ENCODE measurements around the gene POLD3. TPM values are rescaled to one million over a fixed set of nuclear protein-coding genes. Genes with fewer than 3 reads are reported as not detected.
"Not testable (repeated sequence)": the region's sequence is repeated elsewhere in the genome, so short reads cannot be mapped to it uniquely, and the experiment has no call there.

POLD3 gene
- total RNA-seq, 2 donors from 2014 or later: 46.0 to 54.3 TPM

DNA sequence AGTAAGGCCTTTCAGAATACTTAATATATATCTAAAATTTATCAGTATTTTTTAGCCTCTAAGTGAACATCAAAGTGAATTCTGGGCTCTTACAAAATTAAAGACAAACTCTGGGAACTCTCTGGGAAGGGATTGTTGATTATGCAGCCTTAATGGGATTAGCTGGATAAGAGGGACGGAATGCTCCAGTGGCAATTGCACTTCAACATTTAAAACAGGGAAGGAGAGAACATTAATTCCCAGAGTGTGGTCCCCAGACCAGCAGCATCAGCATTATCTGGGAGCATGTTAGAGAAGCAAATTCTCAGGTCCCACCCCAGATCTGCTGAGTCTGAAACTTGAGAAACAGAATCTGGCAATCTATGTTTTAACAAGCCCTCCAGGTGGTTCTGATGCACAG lies 46.5 kb downstream of the POLD3 start:
- Mint-ChIP-seq H3K36me3 (ENCODE audit: low read depth) (peaks cover 99% of the 10 kb centered on the region), H3K4me1 (no peaks in the 10 kb centered on the region), H3K9me3 (no peaks in the 10 kb centered on the region), H3K27me3 (no peaks in the 10 kb centered on the region), H3K4me3 (no peak overlapping the region), H3K27ac (no peak overlapping the region)
- ATAC-seq (replicated peaks): no peak

DNA sequence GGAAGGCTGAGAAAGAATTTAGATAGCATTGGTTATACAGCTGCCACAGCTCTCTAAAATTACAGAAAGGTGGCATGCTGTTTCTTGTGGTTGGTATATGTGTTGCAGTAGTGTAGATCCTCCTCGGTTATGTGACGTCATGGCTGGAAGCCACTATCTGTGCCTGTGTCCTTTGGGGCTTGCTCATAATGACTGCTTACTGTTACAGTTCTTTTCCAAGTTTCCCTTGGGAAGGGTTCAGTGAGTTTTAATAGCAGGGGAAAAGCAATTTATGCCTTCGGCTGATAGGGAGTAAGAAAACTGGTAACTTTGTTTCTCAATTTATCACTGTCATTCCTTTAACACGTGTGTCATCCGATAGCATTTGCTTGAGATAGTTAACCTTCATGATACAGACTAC lies 47.2 kb downstream of the POLD3 start:
- Mint-ChIP-seq H3K36me3 (ENCODE audit: low read depth) (peaks cover 97% of the 10 kb centered on the region), H3K27ac (no peak overlapping the region), H3K9me3 (no peaks in the 10 kb centered on the region), H3K27me3 (no peaks in the 10 kb centered on the region), H3K4me1 (no peaks in the 10 kb centered on the region), H3K4me3 (no peak overlapping the region)
- ATAC-seq (replicated peaks): no peak

DNA sequence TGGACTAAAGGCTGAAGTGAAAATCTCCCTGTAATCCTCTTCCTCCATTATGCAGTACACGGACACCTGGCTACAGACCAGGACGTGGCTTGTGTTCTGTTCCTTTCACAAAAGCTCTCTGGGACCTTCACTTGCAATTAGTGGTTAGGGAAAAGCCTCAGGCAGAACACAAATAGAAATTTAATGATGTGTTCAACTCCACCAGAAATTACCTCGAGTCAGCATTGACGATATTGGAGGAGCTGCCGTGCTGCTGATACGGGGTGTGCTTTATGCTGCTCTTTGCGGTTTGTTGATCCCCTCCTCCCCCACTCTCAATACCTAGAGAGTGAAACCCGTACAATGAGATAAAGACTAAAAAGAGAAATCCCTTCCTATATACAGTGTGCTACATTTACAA lies 48.9 kb downstream of the POLD3 start:
- peaks cover 90% of the 10 kb centered on the region for H3K36me3 Mint-ChIP-seq (ENCODE audit: low read depth)
- no peak overlapping the region for H3K27ac Mint-ChIP-seq
- no peak for ATAC-seq (replicated peaks)
- no peak overlapping the region for H3K4me3 Mint-ChIP-seq
- H3K9me3 Mint-ChIP-seq: no peaks in the 10 kb centered on the region
- no peaks in the 10 kb centered on the region for H3K4me1 Mint-ChIP-seq
- H3K27me3 Mint-ChIP-seq: no peaks in the 10 kb centered on the region

DNA sequence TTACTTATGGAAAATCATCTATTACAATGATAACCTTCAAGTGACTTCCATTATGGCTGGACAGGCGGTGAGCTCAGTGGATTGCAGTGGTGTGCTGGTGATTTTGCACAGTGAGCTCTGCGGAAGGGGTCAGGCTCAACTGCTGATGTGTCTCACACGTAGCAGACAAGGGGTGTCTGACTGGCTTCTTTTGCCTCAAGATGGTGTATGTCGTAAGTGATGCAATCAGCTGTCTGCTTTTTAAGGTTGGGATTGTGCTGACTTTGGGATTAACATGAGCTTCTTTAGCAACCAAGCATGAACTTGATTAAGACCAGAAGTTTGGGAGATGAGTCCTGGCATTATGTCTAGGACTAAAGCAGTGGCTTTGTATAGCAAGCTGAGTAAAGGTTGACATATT lies 49.5 kb downstream of the POLD3 start:
- ATAC-seq (replicated peaks): no peak
- H3K4me3 Mint-ChIP-seq: no peak overlapping the region
- peaks cover 84% of the 10 kb centered on the region for H3K36me3 Mint-ChIP-seq (ENCODE audit: low read depth)
- no peak overlapping the region for H3K27ac Mint-ChIP-seq
- H3K9me3 Mint-ChIP-seq: no peaks in the 10 kb centered on the region
- no peaks in the 10 kb centered on the region for H3K4me1 Mint-ChIP-seq
- no peaks in the 10 kb centered on the region for H3K27me3 Mint-ChIP-seq

DNA sequence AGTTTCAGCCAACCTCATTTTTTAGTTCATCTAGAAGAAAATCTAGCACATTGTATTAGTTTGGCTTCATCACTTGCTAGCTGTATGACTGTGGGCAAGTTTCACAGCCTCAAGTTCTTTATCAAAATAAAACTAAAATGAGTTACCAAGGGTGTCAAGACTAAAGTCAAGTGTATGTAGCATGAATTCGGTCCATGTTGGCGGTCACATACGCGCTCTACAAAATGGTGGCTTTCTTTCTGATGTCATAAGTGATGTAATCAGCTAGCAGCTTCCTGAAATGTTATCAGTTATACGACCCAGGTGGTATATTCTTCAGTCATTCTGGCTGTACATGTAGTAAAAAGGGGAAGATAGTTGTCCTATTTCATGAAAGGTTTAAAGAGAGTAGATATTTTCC lies 50.5 kb downstream of the POLD3 start:
- Mint-ChIP-seq H3K36me3 (ENCODE audit: low read depth) (peaks cover 80% of the 10 kb centered on the region), H3K4me1 (no peaks in the 10 kb centered on the region), H3K4me3 (no peak overlapping the region), H3K27me3 (no peaks in the 10 kb centered on the region), H3K27ac (no peak overlapping the region), H3K9me3 (no peaks in the 10 kb centered on the region)
- no peak for ATAC-seq (replicated peaks)

DNA sequence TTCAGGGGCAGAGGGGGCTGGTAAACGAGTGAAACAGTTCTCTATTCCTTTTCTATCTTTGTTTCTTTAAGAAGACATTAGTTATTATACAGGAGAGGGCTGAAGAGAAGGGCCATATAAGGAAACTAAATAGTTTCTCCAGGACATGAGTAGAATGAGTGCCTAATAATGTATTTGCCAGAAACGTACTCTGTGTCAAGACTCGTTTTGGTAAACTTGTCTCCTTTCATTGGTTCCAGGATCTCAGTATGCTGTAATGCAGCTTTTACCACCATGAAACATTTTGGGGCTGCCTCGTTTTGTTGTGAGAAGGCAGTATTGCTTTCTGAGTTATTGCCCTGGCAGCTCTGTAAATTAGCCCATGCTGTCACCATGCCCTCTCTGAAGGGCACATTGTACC lies 51.7 kb downstream of the POLD3 start:
- Mint-ChIP-seq H3K4me1 (no peaks in the 10 kb centered on the region), H3K27ac (no peak overlapping the region), H3K36me3 (ENCODE audit: low read depth) (peaks cover 74% of the 10 kb centered on the region), H3K9me3 (no peaks in the 10 kb centered on the region), H3K4me3 (no peak overlapping the region), H3K27me3 (no peaks in the 10 kb centered on the region)
- no peak for ATAC-seq (replicated peaks)

DNA sequence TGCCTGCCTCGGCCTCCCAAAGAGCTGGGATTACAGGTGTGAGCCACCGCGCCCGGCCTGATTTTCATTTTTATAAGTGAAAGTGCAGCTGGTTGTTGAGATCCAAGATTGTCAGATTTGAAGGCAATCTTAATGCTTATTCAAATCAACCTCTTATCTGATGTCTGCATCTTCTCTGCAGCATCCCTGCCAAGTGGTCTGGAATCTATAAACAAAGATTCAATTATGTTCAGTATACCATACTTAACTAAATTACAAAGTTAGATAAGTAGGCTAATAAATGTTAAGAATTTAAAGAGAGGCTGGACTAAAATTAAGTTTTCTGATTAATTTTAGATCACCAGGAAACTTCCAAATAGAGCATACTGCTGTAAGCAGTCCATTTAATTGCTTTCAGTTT lies 53.8 kb downstream of the POLD3 start:
- no peak for ATAC-seq (replicated peaks)
- Mint-ChIP-seq H3K9me3 (no peaks in the 10 kb centered on the region), H3K36me3 (ENCODE audit: low read depth) (peaks cover 73% of the 10 kb centered on the region), H3K4me1 (no peaks in the 10 kb centered on the region), H3K27ac (no peak overlapping the region), H3K27me3 (no peaks in the 10 kb centered on the region), H3K4me3 (no peak overlapping the region)

DNA sequence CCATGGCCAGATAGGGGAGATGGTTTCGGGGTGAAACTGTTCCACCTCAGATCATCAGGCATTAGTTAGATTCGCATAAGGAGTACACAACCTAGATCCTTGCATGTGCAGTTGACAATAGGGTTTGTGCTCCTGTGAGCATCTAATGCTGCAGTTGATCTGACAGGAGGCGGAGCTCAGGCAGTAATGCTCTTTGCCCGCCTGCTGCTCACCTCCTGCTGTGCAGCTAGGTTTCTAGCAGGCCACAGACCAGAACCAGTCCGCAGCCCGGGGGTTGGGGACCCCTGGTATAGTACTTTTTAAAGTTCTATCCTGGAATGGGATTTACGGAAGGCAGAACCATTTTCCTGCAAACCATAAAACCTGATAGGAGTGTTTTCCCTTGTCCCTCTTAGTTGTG lies 54.6 kb downstream of the POLD3 start:
- ATAC-seq (replicated peaks): no peak
- no peaks in the 10 kb centered on the region for H3K27me3 Mint-ChIP-seq
- no peaks in the 10 kb centered on the region for H3K9me3 Mint-ChIP-seq
- H3K4me3 Mint-ChIP-seq: no peak overlapping the region
- H3K36me3 Mint-ChIP-seq (ENCODE audit: low read depth): peaks cover 72% of the 10 kb centered on the region
- H3K27ac Mint-ChIP-seq: no peak overlapping the region
- no peaks in the 10 kb centered on the region for H3K4me1 Mint-ChIP-seq

DNA sequence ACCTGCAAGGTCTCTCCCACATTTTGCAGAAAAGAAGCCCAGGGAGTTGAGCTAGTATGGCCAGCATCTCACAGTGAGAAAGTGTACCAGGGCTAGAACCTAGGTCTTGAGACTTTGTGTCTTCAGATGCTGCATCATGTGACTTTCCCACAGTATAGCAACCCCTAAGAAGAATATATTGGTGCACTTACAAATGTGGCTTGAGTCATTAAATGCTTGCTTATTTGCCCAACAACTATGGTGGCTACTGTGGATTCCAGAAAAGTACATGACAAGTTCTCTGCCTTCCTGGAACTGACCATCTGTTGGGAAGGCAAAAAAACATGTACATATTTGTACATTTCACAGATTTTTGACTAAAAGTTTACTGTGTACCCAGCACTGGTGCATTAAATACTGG lies 55.0 kb downstream of the POLD3 start:
- H3K4me1 Mint-ChIP-seq: no peaks in the 10 kb centered on the region
- H3K9me3 Mint-ChIP-seq: no peaks in the 10 kb centered on the region
- ATAC-seq (replicated peaks): no peak

DNA sequence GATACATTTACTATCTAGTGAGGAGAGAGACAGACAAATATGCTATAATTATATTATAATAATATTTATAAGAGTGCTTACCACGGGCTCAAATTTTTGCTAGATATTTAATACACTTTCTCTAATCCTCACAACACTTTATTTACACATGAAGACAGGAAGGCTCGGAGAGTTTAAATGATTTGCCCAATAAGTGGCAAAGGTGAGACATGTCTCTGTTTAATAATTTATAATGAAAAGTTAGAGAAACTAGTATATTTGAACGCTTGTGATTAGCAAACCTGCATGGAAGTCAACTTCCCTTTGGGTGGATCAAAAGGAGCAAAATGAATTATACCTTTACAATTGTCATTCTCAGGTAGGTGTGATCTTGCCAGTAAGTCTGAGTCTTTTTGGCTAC lies 55.4 kb downstream of the POLD3 start:
- Mint-ChIP-seq H3K27me3 (no peaks in the 10 kb centered on the region), H3K36me3 (ENCODE audit: low read depth) (peaks cover 63% of the 10 kb centered on the region), H3K9me3 (no peaks in the 10 kb centered on the region), H3K27ac (no peak overlapping the region), H3K4me1 (no peaks in the 10 kb centered on the region), H3K4me3 (no peak overlapping the region)
- ATAC-seq (replicated peaks): no peak

More for the DNA sequence above, 55.0 kb downstream of the POLD3 start:
- Mint-ChIP-seq H3K36me3 (ENCODE audit: low read depth) (peaks cover 67% of the 10 kb centered on the region), H3K27me3 (no peaks in the 10 kb centered on the region), H3K27ac (no peak overlapping the region), H3K4me3 (no peak overlapping the region)

DNA sequence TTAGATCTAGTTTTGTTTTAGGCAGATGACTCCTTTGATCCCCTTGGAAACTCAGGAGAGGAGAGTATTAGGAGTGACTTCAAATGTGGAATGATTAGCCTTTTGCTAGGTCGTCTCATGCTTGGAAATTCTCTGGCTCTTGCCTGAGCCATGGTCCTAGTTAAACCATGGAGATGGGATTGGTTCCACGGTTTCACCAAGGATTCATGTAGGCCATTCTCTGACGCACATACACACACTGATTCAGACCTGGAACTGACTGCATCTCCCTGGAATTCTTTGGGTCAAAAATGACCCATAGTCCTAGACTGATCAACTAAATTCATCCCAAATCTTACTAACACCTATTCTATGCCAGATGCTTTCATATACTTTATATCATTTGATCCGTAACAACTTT lies 56.5 kb downstream of the POLD3 start:
- ATAC-seq (replicated peaks): no peak
- Mint-ChIP-seq H3K27ac (no peak overlapping the region), H3K9me3 (no peaks in the 10 kb centered on the region), H3K36me3 (ENCODE audit: low read depth) (peaks cover 55% of the 10 kb centered on the region), H3K27me3 (no peaks in the 10 kb centered on the region), H3K4me3 (no peak overlapping the region), H3K4me1 (no peaks in the 10 kb centered on the region)

DNA sequence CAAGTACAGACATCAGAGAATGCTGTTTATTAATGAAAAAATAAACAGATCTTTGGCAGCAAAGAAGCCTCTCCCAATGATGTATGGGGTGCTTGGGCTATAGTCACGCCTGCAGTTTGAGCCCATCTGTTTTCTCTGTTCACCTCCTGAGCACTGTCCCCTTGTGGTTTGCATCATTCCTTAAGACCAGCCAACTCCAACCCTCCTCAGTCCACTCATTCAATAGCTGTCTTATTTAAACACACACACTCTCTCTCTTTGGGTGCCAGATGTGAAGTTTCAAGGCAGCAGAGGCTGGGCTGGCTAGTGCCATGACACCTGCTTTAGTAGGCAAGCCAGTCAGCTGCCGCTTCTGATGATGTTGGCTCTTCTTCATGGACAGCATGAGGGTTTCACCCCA lies 58.1 kb downstream of the POLD3 start:
- Mint-ChIP-seq H3K27ac (no peak overlapping the region), H3K27me3 (no peaks in the 10 kb centered on the region)

DNA sequence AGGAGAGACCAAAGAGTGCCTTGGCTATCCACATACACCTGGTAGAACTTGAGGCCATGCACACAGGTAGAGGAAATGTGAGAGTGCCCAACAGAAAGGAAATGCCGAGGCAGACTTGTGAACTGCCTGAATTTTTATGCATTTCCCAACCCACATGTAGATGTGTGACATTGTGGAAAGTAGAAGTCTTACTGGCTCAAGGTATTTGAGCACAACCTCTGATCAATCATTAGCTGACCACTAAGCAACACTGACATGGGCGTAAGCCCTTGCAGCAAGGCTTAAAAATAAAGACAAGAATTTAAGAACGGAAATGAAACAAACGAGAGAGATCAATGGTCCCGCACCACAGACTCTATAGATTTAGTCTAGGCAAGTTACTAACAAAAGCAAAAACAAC lies 62.6 kb downstream of the POLD3 start:
- H3K36me3 Mint-ChIP-seq (ENCODE audit: low read depth): peaks cover 56% of the 10 kb centered on the region
- H3K9me3 Mint-ChIP-seq: peaks cover 6% of the 10 kb centered on the region
- H3K27me3 Mint-ChIP-seq: no peaks in the 10 kb centered on the region
- no peak overlapping the region for H3K4me3 Mint-ChIP-seq
- no peak for ATAC-seq (replicated peaks)
- H3K4me1 Mint-ChIP-seq: no peaks in the 10 kb centered on the region
- H3K27ac Mint-ChIP-seq: no peak overlapping the region

More for the DNA sequence above, 58.1 kb downstream of the POLD3 start:
- Mint-ChIP-seq H3K4me1 (no peaks in the 10 kb centered on the region), H3K36me3 (ENCODE audit: low read depth) (peaks cover 45% of the 10 kb centered on the region), H3K9me3 (no peaks in the 10 kb centered on the region), H3K4me3 (no peak overlapping the region)
- ATAC-seq (replicated peaks): no peak

DNA sequence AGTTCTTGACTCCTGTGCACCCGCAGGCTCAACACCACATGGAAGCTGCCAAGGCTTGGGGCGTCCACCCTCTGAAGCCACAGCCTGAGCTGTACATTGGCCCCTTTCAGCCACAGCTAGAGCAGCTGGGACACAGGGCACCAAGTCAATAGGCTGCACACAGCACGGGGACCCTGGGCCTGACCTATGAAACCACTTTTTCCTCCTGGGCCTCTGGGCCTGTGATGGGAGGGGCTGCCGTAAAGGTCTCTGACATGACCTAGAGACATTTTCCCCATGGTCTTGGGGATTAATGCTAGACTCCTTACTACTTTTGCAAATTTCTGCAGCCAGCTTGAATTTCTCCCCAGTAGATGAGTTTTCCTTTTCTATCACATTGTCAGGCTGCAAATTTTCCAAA lies 66.7 kb downstream of the POLD3 start:
- H3K9me3 Mint-ChIP-seq: peaks cover 14% of the 10 kb centered on the region
- H3K27ac Mint-ChIP-seq; H3K4me1 Mint-ChIP-seq; H3K4me3 Mint-ChIP-seq; H3K27me3 Mint-ChIP-seq; ATAC-seq (replicated peaks): not testable (repeated sequence)
- H3K36me3 Mint-ChIP-seq (ENCODE audit: low read depth): peaks cover 44% of the 10 kb centered on the region

DNA sequence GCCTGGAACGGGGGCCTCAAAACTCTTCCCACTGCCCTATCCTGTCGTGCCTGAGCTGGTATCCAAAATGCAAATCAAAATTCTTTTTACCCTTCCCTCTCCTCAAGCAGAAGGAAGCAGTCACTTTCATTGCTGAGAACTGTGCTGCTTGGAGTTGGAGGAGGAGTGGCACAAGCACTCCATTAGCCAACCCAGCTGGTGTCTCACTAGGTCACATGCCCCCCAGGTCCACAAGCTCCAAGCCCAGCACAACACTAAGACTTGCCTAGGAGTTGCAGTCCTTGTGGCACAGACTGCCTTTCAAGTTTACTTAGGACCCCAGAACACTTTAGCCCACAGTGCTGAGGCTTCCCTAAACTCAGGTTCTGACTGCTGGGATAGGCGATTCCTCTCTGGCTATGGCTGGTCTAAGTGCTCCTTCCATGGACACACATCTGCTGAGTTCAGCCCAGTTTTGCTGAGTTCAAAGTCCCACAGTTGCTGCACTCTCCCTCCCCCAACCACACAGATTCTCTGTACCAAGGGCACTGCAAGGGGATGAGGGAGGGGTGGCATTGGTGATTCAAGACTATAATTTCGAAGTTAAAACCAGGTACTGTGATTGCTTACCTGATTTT lies 70.2 kb downstream of the POLD3 start:
- Mint-ChIP-seq H3K4me1 (no peaks in the 10 kb centered on the region), H3K27me3 (no peaks in the 10 kb centered on the region), H3K27ac (no peak overlapping the region), H3K9me3 (peaks cover 14% of the 10 kb centered on the region), H3K4me3 (no peak overlapping the region), H3K36me3 (ENCODE audit: low read depth) (peaks cover 34% of the 10 kb centered on the region)
- no peak for ATAC-seq (replicated peaks)

DNA sequence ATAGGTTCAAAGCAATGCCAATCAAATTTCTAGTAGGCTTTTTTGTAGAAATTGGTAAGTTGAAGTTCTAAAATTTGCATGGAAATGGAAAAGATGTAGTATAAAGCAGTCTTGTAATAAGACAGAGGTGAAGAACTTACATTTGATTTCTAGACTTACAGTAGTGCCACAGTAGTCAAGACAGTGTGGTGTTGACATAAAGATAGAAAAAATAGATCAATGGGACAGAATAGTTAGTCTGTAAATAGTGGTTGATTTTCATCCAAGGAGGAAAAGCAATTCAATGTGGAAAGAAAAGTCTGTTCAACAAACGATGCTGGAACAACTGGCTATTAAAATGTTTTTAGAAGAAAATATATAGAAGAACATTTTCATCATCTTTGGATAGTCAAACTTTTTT lies 70.9 kb downstream of the POLD3 start:
- Mint-ChIP-seq H3K36me3 (ENCODE audit: low read depth) (peaks cover 26% of the 10 kb centered on the region), H3K27ac (no peak overlapping the region), H3K27me3 (no peaks in the 10 kb centered on the region), H3K9me3 (peaks cover 14% of the 10 kb centered on the region), H3K4me1 (no peaks in the 10 kb centered on the region), H3K4me3 (no peak overlapping the region)
- no peak for ATAC-seq (replicated peaks)
